ENCODE data around the gene JPT2. TPM values are rescaled to one million over a fixed set of nuclear protein-coding genes. Genes with fewer than 3 reads are reported as not detected.

JPT2 gene
- total RNA-seq, 2 donors from 2014 or later, result 55.9 to 85.1 TPM

DNA sequence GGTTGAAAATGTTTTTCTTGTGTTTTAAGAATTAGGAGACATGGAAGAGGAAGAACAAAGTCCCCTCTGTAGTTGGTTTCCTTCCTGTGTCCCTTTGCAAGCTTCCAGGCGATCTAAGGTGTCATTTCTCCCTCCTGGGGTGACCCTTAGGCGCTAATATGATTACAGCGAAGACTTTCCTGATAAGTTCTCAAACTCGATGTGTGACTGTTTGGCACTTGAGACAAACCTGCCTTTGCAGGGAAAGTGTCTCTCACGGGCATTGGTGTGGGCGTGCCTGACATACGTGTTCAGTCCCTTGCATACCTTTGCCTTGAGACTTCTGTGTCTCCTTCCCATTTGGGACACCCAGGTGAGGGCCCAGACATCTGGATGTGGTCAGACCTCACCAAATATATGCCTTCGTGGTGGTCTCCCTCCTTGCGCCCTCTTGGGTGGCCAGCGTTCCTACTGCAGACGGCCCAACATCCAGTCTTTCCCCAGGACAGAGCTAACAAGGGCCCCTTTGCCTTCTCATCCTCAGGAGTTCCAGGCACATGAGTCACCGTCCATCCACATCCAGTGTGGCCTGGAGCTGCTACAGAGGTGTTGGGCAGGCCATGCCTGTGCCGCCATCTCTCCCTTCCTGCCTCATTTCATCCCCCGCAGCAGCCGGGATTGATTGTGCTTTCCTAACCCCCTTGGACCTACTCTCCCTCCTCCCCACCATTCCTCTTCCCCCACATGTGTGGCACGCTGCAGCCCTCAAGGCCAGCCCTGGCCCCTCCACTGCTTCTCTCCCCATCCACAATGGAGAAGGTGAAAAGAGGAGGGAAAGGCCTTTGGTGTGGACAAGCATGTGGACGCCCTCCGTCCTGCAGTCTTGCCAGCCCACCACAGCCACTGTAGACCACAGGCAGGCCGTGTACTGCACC lies 3.1 kb upstream of the JPT2 start:
- no peak for ATAC-seq (replicated peaks)
- H3K27me3 Mint-ChIP-seq, result no peaks in the 10 kb centered on the region
- no peak overlapping the region for H3K4me3 Mint-ChIP-seq
- H3K9me3 Mint-ChIP-seq, result no peaks in the 10 kb centered on the region
- no peak overlapping the region for H3K27ac Mint-ChIP-seq
- peaks cover 54% of the 10 kb centered on the region for H3K36me3 Mint-ChIP-seq (ENCODE audit: low read depth)
- H3K4me1 Mint-ChIP-seq, result peaks cover 7% of the 10 kb centered on the region

DNA sequence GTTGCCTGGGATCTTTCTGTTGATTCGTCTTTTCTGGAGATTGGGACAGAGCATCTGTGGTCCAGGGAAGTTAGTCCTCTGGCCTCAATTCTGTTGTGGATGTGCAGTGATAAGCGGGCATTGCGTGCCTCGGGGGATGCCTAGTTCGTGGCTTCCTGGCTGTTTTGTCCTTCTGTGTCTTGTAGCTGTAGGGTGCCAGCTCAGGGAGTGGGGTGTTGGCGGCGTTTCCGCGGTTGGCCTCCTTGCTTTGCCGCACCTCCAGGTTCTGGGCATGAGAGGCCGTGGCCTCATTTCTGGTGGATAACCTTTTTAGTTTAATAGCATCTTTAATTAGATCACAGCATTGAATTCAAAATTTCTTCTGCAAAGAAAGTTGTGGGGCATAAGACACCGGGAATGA lies 1.4 kb upstream of the JPT2 start:
- no peak for ATAC-seq (replicated peaks)
- no peaks in the 10 kb centered on the region for H3K9me3 Mint-ChIP-seq
- peaks cover 47% of the 10 kb centered on the region for H3K36me3 Mint-ChIP-seq (ENCODE audit: low read depth)
- H3K4me1 Mint-ChIP-seq, result peaks cover 14% of the 10 kb centered on the region
- H3K27me3 Mint-ChIP-seq, result no peaks in the 10 kb centered on the region
- H3K27ac Mint-ChIP-seq, result no peak overlapping the region
- H3K4me3 Mint-ChIP-seq, result peak overlapping the region; percentile 55

DNA sequence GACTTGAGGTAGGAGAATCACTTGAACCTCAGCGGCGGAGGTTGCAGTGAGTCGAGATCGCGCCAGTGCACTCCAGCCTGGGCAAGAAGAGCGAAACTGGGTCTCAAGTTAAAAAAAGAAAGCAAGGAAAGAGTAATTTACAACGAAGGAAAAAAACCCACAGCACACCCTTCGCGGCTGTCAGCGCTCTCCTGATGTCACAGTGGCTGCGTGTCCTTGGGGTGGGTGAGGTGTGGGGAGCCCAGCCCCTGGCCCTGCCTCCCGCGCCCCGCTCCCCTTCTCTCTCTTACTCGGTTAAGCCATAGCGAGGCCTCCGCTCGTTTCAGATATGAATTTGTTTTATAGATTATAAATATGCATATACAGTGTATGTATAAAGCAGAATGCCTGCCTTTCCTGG lies 740 bp upstream of the JPT2 start:
- ATAC-seq (replicated peaks), result no peak
- Mint-ChIP-seq H3K9me3 (no peaks in the 10 kb centered on the region), H3K36me3 (ENCODE audit: low read depth) (peaks cover 46% of the 10 kb centered on the region), H3K4me1 (peaks cover 16% of the 10 kb centered on the region), H3K4me3 (peak overlapping the region; percentile 55), H3K27me3 (no peaks in the 10 kb centered on the region), H3K27ac (no peak overlapping the region)

DNA sequence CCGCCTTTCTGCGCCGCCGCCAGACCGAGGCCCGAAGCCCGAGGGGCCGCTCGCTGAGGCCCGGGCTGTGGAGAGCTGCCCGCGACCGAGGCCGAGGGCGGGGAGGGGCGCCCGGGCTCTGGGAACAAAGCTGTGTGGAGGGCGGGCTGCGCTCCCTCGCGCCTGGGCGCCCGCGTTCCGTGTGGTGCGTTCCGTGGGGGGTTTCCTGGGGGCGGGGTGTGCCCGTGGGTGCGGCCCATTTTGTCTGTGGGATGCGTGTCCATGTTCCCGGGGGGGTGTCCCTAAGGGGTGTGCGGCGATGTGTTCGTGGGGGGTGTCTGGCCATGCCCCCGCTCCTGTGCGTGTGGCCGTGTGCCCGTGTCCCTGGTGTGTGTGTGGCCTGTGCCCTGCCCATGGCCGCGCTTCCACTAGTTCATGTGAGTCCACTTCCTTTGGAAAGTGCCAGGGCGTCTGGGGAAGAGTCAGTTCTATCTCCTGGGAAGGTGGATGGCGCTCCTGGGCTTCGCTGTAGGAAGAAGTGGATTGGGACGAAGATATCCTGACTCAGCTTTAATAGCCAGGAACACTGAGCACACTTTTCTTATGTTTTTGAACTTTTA lies 520 bp downstream of the JPT2 start:
- Mint-ChIP-seq H3K27me3 (no peaks in the 10 kb centered on the region), H3K36me3 (ENCODE audit: low read depth) (peaks cover 38% of the 10 kb centered on the region), H3K9me3 (no peaks in the 10 kb centered on the region), H3K27ac (peak overlapping the region; percentile 91), H3K4me3 (peak overlapping the region; percentile 94), H3K4me1 (peaks cover 16% of the 10 kb centered on the region)
- peak; percentile 0 for ATAC-seq (replicated peaks)

DNA sequence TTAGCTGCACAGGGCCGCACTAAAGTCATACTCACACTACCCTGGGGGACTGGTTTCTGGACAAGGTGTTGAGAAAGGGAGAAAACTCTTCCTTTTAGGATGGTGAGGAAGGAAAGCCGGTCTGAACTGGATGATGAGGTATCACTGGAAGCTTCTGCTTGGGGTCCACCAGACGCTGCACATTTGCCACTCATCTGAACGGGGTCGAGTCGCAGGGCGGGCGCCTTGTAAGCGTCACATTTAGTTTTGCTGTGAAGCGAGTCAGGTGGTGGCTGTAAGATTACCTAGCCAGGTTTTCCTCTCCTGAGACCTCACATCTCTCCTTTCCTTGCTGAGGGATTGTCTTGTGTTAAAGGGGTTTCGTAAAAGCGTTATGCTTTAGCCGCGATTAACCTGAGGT lies 2.3 kb downstream of the JPT2 start:
- Mint-ChIP-seq H3K4me1 (peaks cover 16% of the 10 kb centered on the region), H3K27ac (no peak overlapping the region), H3K4me3 (peak overlapping the region; percentile 94), H3K9me3 (no peaks in the 10 kb centered on the region), H3K27me3 (no peaks in the 10 kb centered on the region), H3K36me3 (ENCODE audit: low read depth) (peaks cover 45% of the 10 kb centered on the region)
- no peak for ATAC-seq (replicated peaks)

DNA sequence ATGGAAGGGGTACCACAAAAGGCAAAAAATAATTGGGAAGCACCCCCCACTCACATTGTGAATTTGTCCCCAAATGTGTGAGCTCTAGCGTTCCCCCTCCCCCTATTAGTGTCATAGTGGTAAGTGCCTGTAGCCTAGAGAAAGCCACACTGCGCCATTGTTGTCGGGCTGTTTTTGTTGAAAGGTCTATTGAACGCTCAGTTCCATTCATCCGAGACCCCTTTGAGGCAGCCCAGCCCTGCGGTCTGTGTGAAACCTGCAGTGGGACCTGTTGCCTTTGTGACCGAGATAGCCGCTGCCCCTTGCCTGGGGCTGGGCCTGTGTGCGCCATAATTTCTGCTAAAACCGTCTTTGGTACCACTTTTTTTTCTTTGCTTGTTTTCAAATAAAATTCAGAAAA lies 3.0 kb downstream of the JPT2 start:
- ATAC-seq (replicated peaks), result no peak
- H3K9me3 Mint-ChIP-seq, result no peaks in the 10 kb centered on the region
- H3K4me3 Mint-ChIP-seq, result peak overlapping the region; percentile 94
- H3K4me1 Mint-ChIP-seq, result peaks cover 16% of the 10 kb centered on the region
- no peak overlapping the region for H3K27ac Mint-ChIP-seq
- H3K36me3 Mint-ChIP-seq (ENCODE audit: low read depth), result peaks cover 49% of the 10 kb centered on the region
- H3K27me3 Mint-ChIP-seq, result no peaks in the 10 kb centered on the region

DNA sequence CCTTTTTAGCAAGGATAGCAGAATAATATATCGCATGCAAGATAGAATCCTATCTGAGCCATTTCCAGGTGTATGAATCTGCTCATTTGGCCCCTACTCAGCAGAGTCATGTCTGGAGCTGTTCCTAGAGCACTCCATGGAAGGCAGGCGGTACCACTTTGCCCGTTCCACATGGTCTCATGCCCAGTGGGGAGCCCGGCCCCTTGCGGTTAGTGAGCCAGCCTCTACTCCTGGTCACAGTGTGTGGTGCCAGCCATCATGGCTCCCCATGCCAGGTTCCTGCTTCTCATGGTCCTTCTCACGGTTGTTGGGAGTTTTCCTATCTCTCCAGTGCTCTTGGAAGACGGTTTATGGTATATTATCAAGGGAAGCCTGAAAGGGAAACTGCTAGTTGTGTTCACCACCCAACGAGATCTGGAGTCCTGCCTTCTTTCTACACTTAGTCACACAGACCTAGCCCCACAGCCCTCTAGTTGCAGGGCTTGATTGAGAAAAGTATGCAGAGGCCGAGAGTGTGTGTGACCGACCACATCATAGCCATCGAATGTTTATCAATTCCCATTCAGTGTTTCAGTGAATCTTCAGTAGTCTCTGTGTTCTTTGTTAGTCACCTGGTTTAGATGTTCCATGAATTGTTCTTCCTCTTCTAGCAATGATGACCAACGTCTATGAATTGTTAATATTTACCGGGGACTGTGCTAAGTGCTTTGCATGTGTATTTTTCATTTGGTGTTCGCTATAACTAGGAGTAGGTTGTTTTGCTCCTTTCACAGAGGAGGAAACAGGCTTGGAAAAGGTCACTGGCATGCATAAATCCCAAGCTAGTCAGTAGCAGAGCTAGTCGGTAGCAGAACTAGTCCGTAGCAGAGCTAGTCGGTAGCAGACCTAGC lies 9.6 kb downstream of the JPT2 start:
- H3K4me1 Mint-ChIP-seq, result peaks cover 9% of the 10 kb centered on the region
- no peak for ATAC-seq (replicated peaks)
- H3K36me3 Mint-ChIP-seq (ENCODE audit: low read depth), result peaks cover 96% of the 10 kb centered on the region
- no peak overlapping the region for H3K4me3 Mint-ChIP-seq
- no peaks in the 10 kb centered on the region for H3K9me3 Mint-ChIP-seq
- H3K27ac Mint-ChIP-seq, result peak overlapping the region; percentile 46
- H3K27me3 Mint-ChIP-seq, result no peaks in the 10 kb centered on the region

DNA sequence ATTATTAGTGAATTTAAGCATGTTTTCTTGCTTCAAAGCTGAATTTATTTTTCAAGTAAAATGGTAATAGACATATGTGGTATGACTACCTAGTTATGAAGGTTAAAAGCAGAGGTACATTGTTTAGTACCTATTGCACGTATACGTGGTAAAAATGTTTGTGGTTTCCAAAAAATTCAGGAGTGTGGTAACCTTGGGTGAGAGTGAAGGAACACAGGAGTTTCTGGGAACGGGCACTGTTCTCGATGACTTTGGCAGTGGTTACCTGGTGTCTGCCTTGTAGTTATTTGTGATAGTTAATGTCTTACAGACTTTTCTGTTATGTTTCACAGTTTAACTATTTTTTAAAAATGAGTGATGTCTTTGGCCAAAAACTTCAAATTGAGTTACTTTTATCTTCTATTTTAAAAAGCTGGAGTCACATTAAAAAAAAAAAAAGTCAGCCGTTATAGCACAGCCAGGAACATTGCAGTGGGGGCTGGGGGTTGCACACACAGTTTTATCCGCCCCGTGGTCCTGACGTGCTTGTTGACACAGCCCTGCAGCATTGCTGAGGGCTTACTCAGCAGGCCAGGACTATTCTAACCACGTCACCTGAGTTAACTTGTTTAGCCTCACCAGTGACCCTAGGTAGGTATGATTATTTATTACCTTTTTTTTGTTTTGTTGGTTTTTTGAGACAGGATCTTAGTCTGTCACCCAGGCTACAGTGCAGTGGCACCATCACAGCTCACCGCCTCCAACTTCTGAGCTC lies 10.9 kb downstream of the JPT2 start:
- ATAC-seq (replicated peaks), result no peak
- Mint-ChIP-seq H3K4me3 (no peak overlapping the region), H3K4me1 (peaks cover 9% of the 10 kb centered on the region), H3K36me3 (ENCODE audit: low read depth) (peaks cover 100% of the 10 kb centered on the region), H3K9me3 (no peaks in the 10 kb centered on the region), H3K27ac (no peak overlapping the region), H3K27me3 (no peaks in the 10 kb centered on the region)

DNA sequence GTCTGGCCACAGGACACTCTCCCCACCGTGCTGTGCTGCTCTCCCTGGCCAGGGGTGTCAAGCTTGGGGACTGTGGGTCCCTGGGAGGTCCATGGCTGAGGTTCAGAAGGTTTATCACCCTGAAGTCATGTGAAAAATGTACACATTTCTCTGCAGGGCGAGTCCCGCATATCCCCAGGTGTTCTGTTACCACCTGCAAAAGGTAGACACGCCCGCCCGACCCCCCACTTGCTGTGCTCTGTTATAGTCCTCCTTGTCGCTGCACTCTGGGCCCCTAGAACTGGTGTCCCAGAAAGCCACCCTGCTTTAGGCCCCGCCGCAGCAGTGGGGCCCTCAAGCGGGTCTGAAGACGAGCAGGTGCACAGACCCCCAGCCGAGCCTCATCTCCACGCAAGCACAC lies 11.8 kb downstream of the JPT2 start:
- H3K36me3 Mint-ChIP-seq (ENCODE audit: low read depth), result peaks cover 100% of the 10 kb centered on the region
- H3K27ac Mint-ChIP-seq, result peak overlapping the region; percentile 16

DNA sequence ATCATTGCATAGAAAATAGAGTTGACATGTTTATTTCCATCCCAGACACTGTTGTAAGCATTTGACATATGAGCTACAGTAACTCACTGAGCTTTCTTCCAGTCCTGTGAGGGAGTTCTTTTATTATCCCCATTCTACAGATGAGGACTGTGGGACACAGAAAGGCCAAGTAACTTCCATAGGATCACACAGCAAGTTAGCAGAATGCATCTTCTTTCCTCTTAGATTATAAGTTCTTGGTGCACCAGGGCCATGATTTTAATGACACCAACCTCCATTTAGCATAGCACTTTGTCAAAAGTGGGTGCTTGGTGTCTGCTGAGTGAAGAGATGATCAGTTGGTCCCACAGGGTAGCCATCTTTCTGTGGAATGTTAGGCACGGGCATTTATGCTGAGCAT lies 12.7 kb downstream of the JPT2 start:
- Mint-ChIP-seq H3K36me3 (ENCODE audit: low read depth) (peaks cover 100% of the 10 kb centered on the region), H3K27ac (peak overlapping the region; percentile 16), H3K27me3 (no peaks in the 10 kb centered on the region), H3K4me1 (peaks cover 9% of the 10 kb centered on the region), H3K9me3 (no peaks in the 10 kb centered on the region), H3K4me3 (no peak overlapping the region)
- ATAC-seq (replicated peaks), result no peak

More for the DNA sequence above, 11.8 kb downstream of the JPT2 start:
- Mint-ChIP-seq H3K4me3 (no peak overlapping the region), H3K9me3 (no peaks in the 10 kb centered on the region), H3K4me1 (peaks cover 9% of the 10 kb centered on the region), H3K27me3 (no peaks in the 10 kb centered on the region)
- ATAC-seq (replicated peaks), result no peak

DNA sequence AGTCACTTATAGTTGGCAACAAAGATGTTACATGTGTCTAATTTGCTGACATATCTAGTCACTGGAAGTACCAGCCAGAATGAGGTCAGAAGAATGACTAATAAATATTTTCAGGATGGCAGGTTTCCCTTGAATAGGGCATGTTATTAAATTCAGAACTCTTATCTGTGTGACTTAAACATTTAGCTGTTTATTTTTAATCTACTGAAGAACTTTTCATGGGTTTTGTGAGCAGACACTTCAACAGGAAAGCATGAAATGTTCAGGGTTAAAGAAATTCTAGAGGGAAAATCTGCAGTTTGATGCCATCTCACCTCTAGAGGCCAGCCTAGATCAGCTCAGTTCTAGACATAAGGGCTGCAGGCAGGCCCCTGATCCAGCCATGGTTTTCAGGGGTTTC lies 13.2 kb downstream of the JPT2 start:
- no peaks in the 10 kb centered on the region for H3K27me3 Mint-ChIP-seq
- H3K4me3 Mint-ChIP-seq, result no peak overlapping the region
- H3K4me1 Mint-ChIP-seq, result peaks cover 9% of the 10 kb centered on the region
- no peaks in the 10 kb centered on the region for H3K9me3 Mint-ChIP-seq
- peaks cover 100% of the 10 kb centered on the region for H3K36me3 Mint-ChIP-seq (ENCODE audit: low read depth)
- ATAC-seq (replicated peaks), result peak; percentile 34
- peak overlapping the region; percentile 16 for H3K27ac Mint-ChIP-seq

DNA sequence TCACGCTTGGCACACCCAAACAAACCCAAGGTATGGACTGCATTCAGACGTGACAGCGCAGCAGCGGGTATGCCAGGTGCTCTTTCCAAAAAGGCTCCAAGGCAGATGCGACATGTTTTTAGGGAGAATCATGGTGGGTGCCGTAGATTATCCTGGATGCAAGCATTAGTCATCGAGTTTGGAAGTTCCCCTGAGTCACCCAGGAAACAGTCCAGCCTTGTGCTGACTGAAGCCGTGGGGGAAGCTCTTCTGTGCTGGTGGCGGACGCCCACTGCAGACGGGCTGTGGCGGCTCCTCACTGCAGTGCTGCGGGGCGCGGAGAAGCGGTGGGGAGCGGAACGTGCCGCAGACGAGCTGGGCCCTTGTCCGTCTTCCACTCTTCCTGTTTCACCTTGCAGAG lies 13.9 kb downstream of the JPT2 start:
- Mint-ChIP-seq H3K9me3 (no peaks in the 10 kb centered on the region), H3K36me3 (ENCODE audit: low read depth) (peaks cover 100% of the 10 kb centered on the region), H3K4me1 (peaks cover 9% of the 10 kb centered on the region), H3K27me3 (no peaks in the 10 kb centered on the region), H3K4me3 (no peak overlapping the region), H3K27ac (no peak overlapping the region)
- no peak for ATAC-seq (replicated peaks)

DNA sequence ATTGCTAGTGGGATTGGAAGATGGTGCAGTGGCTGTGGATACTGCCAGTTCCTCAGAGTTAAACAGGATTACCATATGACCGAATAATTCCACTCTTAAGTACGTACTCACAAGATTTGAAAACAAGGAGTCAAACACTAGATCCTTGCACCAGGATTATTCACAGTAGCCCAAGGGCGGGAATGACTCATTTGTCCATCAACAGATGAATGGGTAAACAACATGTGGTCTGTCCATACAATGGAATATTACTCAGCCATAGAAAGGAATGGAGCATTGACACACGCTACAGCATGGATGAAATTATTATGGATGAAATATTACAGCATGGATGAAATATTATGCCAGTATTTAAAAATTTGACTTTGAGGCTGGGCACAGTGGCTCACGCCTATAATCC lies 18.8 kb downstream of the JPT2 start:
- Mint-ChIP-seq H3K27ac (no peak overlapping the region), H3K27me3 (no peaks in the 10 kb centered on the region), H3K36me3 (ENCODE audit: low read depth) (peaks cover 100% of the 10 kb centered on the region), H3K9me3 (no peaks in the 10 kb centered on the region), H3K4me1 (no peaks in the 10 kb centered on the region), H3K4me3 (no peak overlapping the region)
- ATAC-seq (replicated peaks), result no peak

DNA sequence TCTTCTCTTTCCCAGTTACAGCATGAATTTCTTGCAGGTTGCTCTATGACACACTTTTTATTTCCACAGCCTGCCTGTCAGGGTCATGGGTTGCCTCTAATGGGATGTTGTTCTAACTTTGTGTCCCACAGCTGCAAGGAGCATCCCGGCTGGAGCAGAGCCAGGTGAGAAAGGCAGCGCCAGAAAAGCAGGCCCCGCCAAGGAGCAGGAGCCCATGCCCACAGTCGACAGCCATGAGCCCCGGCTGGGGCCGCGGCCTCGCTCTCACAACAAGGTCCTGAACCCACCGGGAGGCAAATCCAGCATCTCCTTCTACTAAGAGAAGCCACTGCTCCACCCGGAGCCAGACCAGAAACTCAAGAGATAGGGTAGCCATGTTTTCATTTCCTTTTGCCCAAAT lies 20.6 kb downstream of the JPT2 start:
- no peaks in the 10 kb centered on the region for H3K4me1 Mint-ChIP-seq
- H3K9me3 Mint-ChIP-seq, result no peaks in the 10 kb centered on the region
- no peak overlapping the region for H3K27ac Mint-ChIP-seq
- H3K4me3 Mint-ChIP-seq, result no peak overlapping the region
- ATAC-seq (replicated peaks), result no peak
- no peaks in the 10 kb centered on the region for H3K27me3 Mint-ChIP-seq
- H3K36me3 Mint-ChIP-seq (ENCODE audit: low read depth), result peaks cover 92% of the 10 kb centered on the region
